ENCODE measurements around the gene FABP7. TPM values are rescaled to one million over a fixed set of nuclear protein-coding genes. Genes with fewer than 3 reads are reported as not detected.

The FABP7 gene
- polyA plus RNA-seq, 3 donors = 0.50 to 0.55 TPM; not detected in 1

- peak in 9 of 11 donors; percentile 60 to 71 (median 65) for DNase-seq (ENCODE audit: extremely low read depth in 1 of 11, low read depth in 9 of 11, low spot score in 4 of 11)
Observed at GRCh38 chr6:122789182-122790027, 9.9 kb downstream of the FABP7 start, which contains the start of gene SMPDL3A. Gene SMPDL3A, plus strand, starts transcription at chr6:122789258. Its CDS starts 89 bp downstream, at chr6:122789347.

GRCh38 chr6:122790028-122790422 lies 10.5 kb downstream of the FABP7 start:
- DNase-seq (ENCODE audit: extremely low read depth in 1 of 11, low read depth in 9 of 11, low spot score in 4 of 11) = no peak

GRCh38 chr6:122790423-122791309 lies 11.2 kb downstream of the FABP7 start:
- DNase-seq (ENCODE audit: extremely low read depth in 1 of 11, low read depth in 9 of 11, low spot score in 4 of 11) = no peak

GRCh38 chr6:122791310-122791679 lies 11.8 kb downstream of the FABP7 start:
- DNase-seq (ENCODE audit: extremely low read depth in 1 of 11, low read depth in 9 of 11, low spot score in 4 of 11) = no peak

GRCh38 chr6:122792766-122793165 lies 13.2 kb downstream of the FABP7 start:
- no peak for DNase-seq (ENCODE audit: extremely low read depth in 1 of 11, low read depth in 9 of 11, low spot score in 4 of 11)

- no peak for DNase-seq (ENCODE audit: extremely low read depth in 1 of 11, low read depth in 9 of 11, low spot score in 4 of 11)
Observed at GRCh38 chr6:122797537-122797936, 18.0 kb downstream of the FABP7 start.

- no peak for DNase-seq (ENCODE audit: extremely low read depth in 1 of 11, low read depth in 9 of 11, low spot score in 4 of 11)
Observed at GRCh38 chr6:122798099-122798641, 18.7 kb downstream of the FABP7 start.

- DNase-seq (ENCODE audit: extremely low read depth in 1 of 11, low read depth in 9 of 11, low spot score in 4 of 11) = no peak
Observed at GRCh38 chr6:122799140-122799745, 19.7 kb downstream of the FABP7 start.

- no peak for DNase-seq (ENCODE audit: extremely low read depth in 1 of 11, low read depth in 9 of 11, low spot score in 4 of 11)
Observed at GRCh38 chr6:122799916-122800686, 20.6 kb downstream of the FABP7 start.

- DNase-seq (ENCODE audit: extremely low read depth in 1 of 11, low read depth in 9 of 11, low spot score in 4 of 11) = no peak
Observed at GRCh38 chr6:122800906-122801305, 21.4 kb downstream of the FABP7 start.

GRCh38 chr6:122801397-122801796 lies 21.9 kb downstream of the FABP7 start:
- no peak for DNase-seq (ENCODE audit: extremely low read depth in 1 of 11, low read depth in 9 of 11, low spot score in 4 of 11)

GRCh38 chr6:122803171-122803661 lies 23.7 kb downstream of the FABP7 start:
- no peak for DNase-seq (ENCODE audit: extremely low read depth in 1 of 11, low read depth in 9 of 11, low spot score in 4 of 11)

- peak in 2 of 11 donors; percentile 14 to 42 for DNase-seq (ENCODE audit: extremely low read depth in 1 of 11, low read depth in 9 of 11, low spot score in 4 of 11)
Observed at GRCh38 chr6:122804962-122805485, 25.5 kb downstream of the FABP7 start.

GRCh38 chr6:122806291-122806690 lies 26.8 kb downstream of the FABP7 start:
- no peak for DNase-seq (ENCODE audit: extremely low read depth in 1 of 11, low read depth in 9 of 11, low spot score in 4 of 11)

GRCh38 chr6:122808121-122808885 lies 28.8 kb downstream of the FABP7 start:
- DNase-seq (ENCODE audit: extremely low read depth in 1 of 11, low read depth in 9 of 11, low spot score in 4 of 11) = no peak

GRCh38 chr6:122809001-122809400 lies 29.5 kb downstream of the FABP7 start:
- DNase-seq (ENCODE audit: extremely low read depth in 1 of 11, low read depth in 9 of 11, low spot score in 4 of 11) = no peak

GRCh38 chr6:122809691-122810090 lies 30.2 kb downstream of the FABP7 start:
- DNase-seq (ENCODE audit: extremely low read depth in 1 of 11, low read depth in 9 of 11, low spot score in 4 of 11) = no peak

All from renal cortex interstitium (tissue), 11 donors.